Hepatocyte (in vitro differentiated cells): ENCODE results near the gene SP110.

Source experiments
- EZH2 ChIP-seq: fragments of 200-600 bp; sonication (generic); IDR thresholded peaks from 2 replicates; pipeline ENCODE4 v1.6.1; 2016; ENCODE audit warnings: antibody characterized with exemption, mild to moderate bottlenecking, borderline replicate concordance
- EZH2phosphoT487 ChIP-seq: fragments of 200-600 bp; sonication (generic); IDR thresholded peaks from one replicate; pipeline ENCODE4 v1.6.1; 2018; ENCODE audit warnings: antibody characterized with exemption, mild to moderate bottlenecking, low read depth, moderate library complexity; ENCODE audit not compliant: unreplicated experiment, severe bottlenecking
- TF ChIP-seq, protein P1 (sequence below): fragments of 200-600 bp; sonication (generic); IDR thresholded peaks from 2 replicates; pipeline ENCODE4 v1.5.1; 2016; ENCODE audit warnings: antibody characterized with exemption, mild to moderate bottlenecking; ENCODE audit not compliant: poor library complexity

DNA sequence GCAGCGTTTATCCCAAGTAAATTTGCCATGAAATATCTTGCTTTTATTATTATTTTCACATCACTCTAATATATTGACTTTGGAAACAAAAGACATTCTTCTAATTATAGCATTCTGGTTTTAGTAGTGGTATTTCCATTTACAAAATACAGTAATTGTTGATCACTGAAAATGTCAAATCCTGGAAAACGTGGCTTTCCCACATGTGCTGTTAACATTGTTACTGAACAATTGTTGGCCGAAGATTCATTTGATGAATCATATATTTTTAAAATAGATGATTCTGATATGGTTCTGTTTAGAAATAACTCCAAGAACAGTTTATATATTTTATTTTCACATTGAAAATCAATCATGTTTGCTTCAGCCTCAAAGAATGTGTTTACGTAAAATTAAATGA, 38.7 kb upstream of the SP110 start:
- no peak for TF ChIP-seq EZH2phosphoT487
- no peak for TF ChIP-seq EZH2
- TF ChIP-seq, protein P1, sequence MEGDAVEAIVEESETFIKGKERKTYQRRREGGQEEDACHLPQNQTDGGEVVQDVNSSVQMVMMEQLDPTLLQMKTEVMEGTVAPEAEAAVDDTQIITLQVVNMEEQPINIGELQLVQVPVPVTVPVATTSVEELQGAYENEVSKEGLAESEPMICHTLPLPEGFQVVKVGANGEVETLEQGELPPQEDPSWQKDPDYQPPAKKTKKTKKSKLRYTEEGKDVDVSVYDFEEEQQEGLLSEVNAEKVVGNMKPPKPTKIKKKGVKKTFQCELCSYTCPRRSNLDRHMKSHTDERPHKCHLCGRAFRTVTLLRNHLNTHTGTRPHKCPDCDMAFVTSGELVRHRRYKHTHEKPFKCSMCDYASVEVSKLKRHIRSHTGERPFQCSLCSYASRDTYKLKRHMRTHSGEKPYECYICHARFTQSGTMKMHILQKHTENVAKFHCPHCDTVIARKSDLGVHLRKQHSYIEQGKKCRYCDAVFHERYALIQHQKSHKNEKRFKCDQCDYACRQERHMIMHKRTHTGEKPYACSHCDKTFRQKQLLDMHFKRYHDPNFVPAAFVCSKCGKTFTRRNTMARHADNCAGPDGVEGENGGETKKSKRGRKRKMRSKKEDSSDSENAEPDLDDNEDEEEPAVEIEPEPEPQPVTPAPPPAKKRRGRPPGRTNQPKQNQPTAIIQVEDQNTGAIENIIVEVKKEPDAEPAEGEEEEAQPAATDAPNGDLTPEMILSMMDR = no peak
